MV-4-11 (cell line): ENCODE results near the gene CD244.
A peak's percentile ranks its signal among the peaks of the same experiment; 100 is the strongest.
"Not testable (repeated sequence)": the region's sequence is repeated elsewhere in the genome, so short reads cannot be mapped to it uniquely, and the experiment has no call there.

Experiments
- DNase-seq: peaks from one replicate; lab custom pipeline; 2025; lab: John Stamatoyannopoulos, UW

Gene CD244, protein sequence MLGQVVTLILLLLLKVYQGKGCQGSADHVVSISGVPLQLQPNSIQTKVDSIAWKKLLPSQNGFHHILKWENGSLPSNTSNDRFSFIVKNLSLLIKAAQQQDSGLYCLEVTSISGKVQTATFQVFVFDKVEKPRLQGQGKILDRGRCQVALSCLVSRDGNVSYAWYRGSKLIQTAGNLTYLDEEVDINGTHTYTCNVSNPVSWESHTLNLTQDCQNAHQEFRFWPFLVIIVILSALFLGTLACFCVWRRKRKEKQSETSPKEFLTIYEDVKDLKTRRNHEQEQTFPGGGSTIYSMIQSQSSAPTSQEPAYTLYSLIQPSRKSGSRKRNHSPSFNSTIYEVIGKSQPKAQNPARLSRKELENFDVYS

DNA sequence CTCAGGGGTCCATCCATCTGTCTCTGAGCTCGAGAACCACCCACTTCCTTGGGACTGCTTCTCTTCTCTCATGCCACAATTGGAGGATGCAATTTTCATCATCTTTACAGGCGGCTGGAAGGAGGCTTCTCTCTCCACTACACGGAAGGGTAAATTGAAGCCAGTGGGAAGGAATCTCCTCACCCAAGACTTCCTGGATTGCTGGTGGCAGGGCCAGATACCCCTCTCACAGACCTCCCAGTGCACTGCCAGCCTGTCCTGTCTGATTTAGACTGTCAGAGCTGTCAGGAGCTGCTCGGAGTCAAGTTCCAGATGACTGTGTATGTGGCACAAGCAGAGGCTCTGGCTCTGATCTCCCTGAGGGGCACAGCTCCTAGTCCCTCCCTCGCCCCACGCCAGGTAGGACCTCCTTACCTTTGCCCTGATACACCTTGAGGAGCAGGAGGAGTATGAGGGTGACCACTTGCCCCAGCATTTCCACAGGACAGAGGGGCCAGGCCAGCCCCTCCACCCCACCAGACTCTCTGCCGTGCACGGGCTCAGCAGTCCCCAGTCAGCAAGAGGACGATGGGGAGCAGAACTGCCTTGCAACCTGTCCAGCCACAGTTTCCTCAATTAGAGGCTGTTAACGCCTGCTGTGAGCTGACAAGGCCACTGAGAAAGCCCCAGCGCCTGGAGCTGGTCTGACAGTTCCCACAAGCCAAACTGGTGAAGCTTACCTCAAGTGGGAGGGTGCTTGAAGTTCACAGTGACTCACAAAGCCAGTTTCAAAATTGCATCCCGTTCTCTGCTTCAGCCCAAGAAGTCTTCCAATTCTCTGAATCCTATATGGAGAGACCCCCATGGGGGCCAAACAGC, at the start of gene CD244:
Gene CD244, minus strand, starts transcription at position 685 of the 858 bp plus-strand sequence. Its CDS starts 210 bp downstream, at position 475.
- peak; percentile 97 for DNase-seq

DNA sequence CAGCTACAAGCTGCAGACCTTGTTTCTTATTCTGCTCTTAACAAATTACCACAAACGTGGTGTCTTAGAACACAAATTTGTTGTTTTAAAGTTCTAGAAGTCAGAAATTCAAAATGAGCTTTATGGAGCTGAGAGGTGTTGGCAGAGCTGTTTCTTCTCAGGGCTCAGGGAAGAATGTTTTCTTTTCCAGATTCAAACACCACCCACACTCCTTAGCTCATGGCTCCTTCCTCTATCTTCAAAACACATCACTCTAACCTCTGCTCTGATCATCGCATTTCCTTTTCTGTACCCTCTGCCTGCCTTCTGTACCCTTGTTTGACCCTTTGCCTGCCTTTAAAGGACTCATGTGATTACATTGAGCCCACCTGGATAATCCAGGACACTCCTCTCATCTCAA, 49.2 kb upstream of the CD244 start:
- DNase-seq = no peak

DNA sequence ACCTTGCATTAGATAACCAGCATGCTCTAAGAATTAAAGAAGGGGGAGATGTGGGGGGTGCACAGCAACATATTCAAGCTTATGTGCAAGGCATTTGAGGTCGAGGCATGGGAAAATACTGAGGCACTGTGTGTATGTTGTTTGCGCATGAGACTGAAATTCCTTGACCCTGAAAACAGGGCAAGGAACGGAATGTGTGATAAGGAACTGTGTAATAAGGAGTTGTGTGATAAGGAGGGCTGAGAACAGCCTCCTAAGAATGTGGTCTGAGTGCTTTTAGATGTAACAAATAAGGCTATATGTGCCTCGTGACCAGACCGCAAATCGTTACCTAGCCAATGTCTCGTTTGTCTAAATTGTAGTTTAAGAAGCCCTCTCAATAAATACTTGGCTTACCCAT, 48.8 kb upstream of the CD244 start:
- DNase-seq = no peak

DNA sequence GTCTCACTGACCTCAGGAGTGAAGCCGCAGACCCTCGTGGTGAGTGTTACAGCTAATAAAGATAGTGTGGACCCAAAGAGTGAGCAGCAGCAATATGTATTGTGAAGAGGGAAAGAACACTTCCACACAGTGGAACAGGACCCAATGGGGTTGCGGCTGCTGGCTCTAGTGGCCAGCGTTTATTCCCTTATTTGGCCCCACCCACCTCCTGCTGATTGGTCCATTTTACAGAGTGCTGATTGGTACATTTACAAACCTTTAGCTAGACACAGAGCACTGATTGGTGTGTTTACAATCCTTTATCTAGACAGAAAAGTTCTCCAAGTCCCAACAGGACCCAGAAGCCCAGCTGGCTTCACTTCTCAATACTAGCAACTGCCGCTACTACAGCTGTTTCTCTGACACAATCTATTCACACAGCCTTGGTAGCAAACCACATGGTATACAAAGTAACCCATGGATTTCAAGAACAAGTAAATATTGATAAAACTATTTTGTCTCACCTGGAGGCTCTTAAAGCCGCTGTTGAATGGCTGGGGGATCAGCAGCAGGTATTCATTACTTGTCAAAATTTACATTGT, 47.6 kb upstream of the CD244 start:
- no peak for DNase-seq

GRCh38 chr1:160907976-160908375, 45.3 kb upstream of the CD244 start:
- no peak for DNase-seq

DNA sequence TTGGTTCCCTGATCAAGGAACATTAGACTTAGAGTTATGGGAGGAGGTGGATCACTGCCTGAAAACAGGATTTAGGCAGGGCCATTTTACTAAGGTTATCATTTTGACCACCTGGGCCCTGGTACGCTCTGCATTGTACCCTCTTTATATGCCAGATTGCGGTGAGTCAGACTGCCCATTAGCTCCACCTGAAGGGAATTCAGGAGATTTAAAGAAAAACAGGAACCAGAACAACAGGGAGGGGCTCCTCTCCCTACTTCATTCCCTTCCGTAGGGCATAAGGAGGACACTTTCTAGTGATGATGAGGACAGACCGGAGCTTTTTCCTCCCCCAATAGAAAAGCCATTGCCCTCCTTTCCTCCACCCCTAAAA, 42.9 kb upstream of the CD244 start:
- no peak for DNase-seq

GRCh38 chr1:160904783-160905616, 42.3 kb upstream of the CD244 start:
- DNase-seq = no peak

DNA sequence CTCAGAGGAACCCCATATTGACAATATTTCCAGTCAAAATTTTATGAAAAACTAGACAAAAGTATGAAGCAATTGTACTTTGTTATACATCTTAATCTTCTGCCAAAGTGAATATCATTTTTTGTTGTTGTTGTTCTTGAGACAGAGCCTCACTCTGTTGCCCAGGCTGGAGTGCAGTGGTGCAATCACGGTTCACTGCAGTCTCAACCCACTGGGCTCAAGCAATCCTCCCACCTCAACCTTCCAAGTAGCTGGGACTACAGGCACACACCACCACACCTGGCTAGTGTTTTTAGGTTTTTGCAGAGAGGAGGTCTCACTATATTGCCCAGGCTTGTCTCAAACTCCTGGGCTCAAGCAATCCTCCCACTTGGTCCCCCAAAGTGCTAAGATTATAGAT, 39.6 kb upstream of the CD244 start:
- DNase-seq = not testable (repeated sequence)

GRCh38 chr1:160901768-160902167, 39.1 kb upstream of the CD244 start:
- DNase-seq = no peak

- not testable (repeated sequence) for DNase-seq
These were observed 38.0 kb upstream of the CD244 start for GRCh38 chr1:160900683-160901082.

GRCh38 chr1:160894368-160895135, 31.9 kb upstream of the CD244 start:
- DNase-seq = not testable (repeated sequence)

- DNase-seq = no peak
These were observed 28.8 kb upstream of the CD244 start for GRCh38 chr1:160891474-160891873.

GRCh38 chr1:160888926-160889325, 26.2 kb upstream of the CD244 start:
- DNase-seq = no peak

DNA sequence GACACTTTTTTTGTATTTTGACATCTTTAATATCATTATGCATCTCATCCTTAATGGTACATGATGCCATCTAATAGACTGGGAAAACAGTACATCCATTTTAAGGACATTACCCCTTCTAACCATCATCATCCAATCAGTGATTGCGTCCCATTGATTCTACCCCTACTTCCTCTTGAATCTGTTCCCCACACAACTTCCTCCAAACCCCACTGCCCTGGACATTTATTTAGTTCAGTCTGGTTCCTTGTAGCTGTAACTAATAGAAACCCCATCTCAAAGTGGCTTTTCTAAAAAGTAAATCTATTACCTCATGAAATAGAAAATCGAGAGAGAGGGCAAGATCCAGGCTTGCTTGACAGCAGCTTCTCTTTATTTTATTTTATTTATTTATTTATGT, 24.4 kb upstream of the CD244 start:
- DNase-seq = peak; percentile 20

DNA sequence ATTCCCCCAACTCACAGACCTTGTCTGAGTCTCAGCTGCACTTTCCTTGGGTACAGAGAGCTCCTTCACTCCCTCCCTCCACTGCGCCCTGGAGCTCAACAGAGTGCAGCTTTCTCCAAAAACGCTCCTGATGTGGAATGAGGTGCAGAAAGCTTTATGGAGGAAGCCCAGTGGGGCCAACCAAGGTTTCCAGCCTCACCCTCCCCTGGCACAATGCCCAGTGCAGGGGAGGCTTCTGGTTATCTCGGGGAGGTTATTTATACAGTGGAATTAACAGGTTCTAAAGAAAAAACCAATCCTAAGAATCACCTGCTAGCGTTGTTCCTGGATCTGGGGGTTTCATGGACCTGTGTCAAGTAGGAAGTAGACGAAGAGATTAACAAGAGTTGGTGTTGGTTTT, 22.4 kb upstream of the CD244 start, which contains the start of gene ITLN1:
Gene ITLN1, minus strand, starts transcription at position 139 of the 400 bp plus-strand sequence. CDS start 303 bp downstream, outside the sequence.
- DNase-seq = no peak

DNA sequence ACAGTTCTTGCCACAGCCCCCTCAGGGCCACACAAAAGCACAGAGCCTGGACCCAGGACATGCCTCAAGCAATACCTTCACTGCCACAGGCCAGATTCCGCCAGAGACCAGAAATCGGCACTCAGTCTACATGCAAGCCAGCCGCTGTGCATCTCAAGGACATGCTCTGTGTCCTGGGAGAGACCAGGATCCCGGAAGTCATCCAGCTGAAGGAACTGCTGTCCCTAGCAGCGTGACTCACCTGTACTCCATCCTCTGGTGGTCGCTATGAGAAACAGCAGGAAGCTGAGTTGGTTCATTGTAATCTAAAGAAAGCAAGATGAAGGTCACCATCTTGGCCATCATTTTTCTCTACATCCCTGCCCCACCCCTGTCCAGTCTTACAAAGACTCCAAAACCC, 21.9 kb upstream of the CD244 start:
- no peak for DNase-seq

GRCh38 chr1:160883581-160884513, 21.2 kb upstream of the CD244 start:
- peak; percentile 25 for DNase-seq

DNA sequence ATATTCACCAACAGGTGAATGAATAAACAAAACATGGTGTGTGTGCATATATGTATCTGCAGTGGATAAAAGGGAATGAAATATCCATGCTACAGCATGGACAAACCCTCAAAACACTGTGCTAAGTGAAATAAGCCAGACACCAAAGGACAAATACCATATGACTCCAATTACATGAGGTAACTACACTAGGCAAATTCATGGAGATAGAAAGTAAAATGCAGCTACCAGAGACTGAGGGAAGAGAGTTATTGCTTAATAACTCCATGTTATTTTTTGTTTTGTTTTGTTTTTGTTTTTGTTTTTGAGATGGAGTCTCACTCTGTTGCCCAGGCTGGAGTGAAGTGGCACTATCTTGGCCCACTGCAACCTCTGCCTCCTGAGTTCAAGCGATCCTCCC, 19.9 kb upstream of the CD244 start:
- DNase-seq = no peak

GRCh38 chr1:160881264-160881663, 18.6 kb upstream of the CD244 start:
- peak; percentile 16 for DNase-seq

GRCh38 chr1:160880216-160880615, 17.5 kb upstream of the CD244 start:
- no peak for DNase-seq
